Measurements from ENCODE around the gene MAP3K9.
"Not testable (repeated sequence)": the region's sequence is repeated elsewhere in the genome, so short reads cannot be mapped to it uniquely, and the experiment has no call there.

DNA sequence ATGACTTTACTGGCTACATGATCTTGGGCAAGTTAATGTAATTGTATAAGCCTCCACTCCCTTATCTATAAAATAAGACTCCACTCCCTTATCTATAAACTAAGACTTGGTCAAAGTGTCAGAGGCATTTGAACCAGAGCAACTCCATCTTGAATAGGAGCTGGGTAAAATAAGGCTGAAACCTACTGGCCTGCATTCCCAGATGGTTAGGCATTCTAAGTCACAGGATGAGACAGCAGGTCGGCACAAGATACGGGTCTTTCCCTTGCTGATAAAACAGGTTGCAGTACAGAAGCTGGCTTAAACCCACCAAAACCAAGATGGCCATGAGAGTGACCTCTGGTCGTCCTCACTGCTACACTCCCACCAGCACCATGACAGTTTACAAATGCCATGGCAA lies 44.3 kb upstream of the MAP3K9 start:
- TF ChIP-seq, protein P1, sequence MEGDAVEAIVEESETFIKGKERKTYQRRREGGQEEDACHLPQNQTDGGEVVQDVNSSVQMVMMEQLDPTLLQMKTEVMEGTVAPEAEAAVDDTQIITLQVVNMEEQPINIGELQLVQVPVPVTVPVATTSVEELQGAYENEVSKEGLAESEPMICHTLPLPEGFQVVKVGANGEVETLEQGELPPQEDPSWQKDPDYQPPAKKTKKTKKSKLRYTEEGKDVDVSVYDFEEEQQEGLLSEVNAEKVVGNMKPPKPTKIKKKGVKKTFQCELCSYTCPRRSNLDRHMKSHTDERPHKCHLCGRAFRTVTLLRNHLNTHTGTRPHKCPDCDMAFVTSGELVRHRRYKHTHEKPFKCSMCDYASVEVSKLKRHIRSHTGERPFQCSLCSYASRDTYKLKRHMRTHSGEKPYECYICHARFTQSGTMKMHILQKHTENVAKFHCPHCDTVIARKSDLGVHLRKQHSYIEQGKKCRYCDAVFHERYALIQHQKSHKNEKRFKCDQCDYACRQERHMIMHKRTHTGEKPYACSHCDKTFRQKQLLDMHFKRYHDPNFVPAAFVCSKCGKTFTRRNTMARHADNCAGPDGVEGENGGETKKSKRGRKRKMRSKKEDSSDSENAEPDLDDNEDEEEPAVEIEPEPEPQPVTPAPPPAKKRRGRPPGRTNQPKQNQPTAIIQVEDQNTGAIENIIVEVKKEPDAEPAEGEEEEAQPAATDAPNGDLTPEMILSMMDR (IDR thresholded peaks at IDR 0.05): not testable (repeated sequence)
- TF ChIP-seq POLR2A (IDR thresholded peaks at IDR 0.05): not testable (repeated sequence)
